ENCODE results near the gene CD9. TPM values are rescaled to one million over a fixed set of nuclear protein-coding genes. Genes with fewer than 3 reads are reported as not detected.

Gene CD9
- polyA plus RNA-seq, 1 of the 3 experiments (the other 2 are of a cell fraction), result 76.6 TPM

DNA sequence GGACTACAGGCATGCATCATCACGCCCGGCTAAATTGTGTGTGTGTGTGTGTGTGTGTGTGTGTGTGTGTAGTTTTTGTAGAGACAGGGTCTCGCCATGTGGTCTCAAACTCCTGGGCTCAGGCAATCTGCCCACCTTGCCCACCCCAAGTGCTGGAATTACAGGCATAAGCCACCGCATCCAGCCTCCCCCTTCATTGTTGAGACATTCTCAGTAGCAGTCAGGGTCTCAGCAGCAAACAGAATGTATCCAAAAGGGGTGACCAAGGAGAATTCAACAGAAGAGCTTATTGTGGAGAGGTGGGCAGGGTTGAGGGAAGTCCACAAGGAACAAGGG is 73.0 kb downstream of the CD9 start:
- Histone ChIP-seq H3K36me3 (replicated peaks in 1 of 2; ENCODE audit: control insufficient read depth in 1 of 2, insufficient read depth in 2 of 2, low read length in 1 of 2) (no peaks in the 10 kb centered on the region), H4K20me1 (ENCODE audit: insufficient read depth) (no peaks in the 10 kb centered on the region), H3K27me3 (ENCODE audit: insufficient read depth) (no peaks in the 10 kb centered on the region), H3K27ac (ENCODE audit: low read depth in 2 of 2, low read length in 1 of 2) (no peak overlapping the region), H3K4me3 (ENCODE audit: low read depth in 2 of 2, low read length in 1 of 2) (no peak overlapping the region), H3K79me2 (ENCODE audit: insufficient read depth) (no peaks in the 10 kb centered on the region), H3K9ac (no peak overlapping the region), H3K4me2 (no peak overlapping the region), H2AFZ (ENCODE audit: low read depth) (no peak overlapping the region), H3K4me1 (ENCODE audit: control insufficient read depth in 1 of 2, insufficient read depth in 2 of 2, low read depth in 1 of 2, low read length in 1 of 2) (peaks cover 3 to 27% of the 10 kb centered on the region in 2 experiments; a peak in 2 of 4 replicates), H3K9me2 (no peaks in the 10 kb centered on the region), H3K9me3 (no peaks in the 10 kb centered on the region), H3F3A (replicated peaks; ENCODE audit: insufficient read depth) (peaks cover 6% of the 10 kb centered on the region)
- WGBS (ENCODE audit: low lambda C conversion rate), result 100% methylated on average over 1 of the region's 4 CpGs
- ChIA-PET POLR2A (no interaction called here), CTCF (interaction anchor here (1.0 to 8.8 kb wide), 7 partner anchors 9 to 211 kb away, joined by 3 to 299 read pairs (median 4); partner anchors contain the start of gene CD9)
- TF ChIP-seq, protein P1, sequence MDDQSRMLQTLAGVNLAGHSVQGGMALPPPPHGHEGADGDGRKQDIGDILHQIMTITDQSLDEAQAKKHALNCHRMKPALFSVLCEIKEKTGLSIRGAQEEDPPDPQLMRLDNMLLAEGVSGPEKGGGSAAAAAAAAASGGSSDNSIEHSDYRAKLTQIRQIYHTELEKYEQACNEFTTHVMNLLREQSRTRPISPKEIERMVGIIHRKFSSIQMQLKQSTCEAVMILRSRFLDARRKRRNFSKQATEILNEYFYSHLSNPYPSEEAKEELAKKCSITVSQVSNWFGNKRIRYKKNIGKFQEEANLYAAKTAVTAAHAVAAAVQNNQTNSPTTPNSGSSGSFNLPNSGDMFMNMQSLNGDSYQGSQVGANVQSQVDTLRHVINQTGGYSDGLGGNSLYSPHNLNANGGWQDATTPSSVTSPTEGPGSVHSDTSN (IDR thresholded peaks at IDR 0.05), result no peak
- TF ChIP-seq FOSL2 (IDR thresholded peaks at IDR 0.05; ENCODE audit: borderline replicate concordance, low read depth) (no peak), POLR2AphosphoS5 (IDR thresholded peaks at IDR 0.05; ENCODE audit: low read depth, low read length) (no peak), TCF12 (IDR thresholded peaks at IDR 0.05) (no peak), GATA2 (CRISPR knock-in tag; IDR thresholded peaks at IDR 0.05) (no peak), SIN3A (IDR thresholded peaks at IDR 0.05; ENCODE audit: borderline replicate concordance, low read depth, low read length) (no peak), MXI1 (IDR thresholded peaks at IDR 0.05; ENCODE audit: low read depth, low read length) (no peak), CHD2 (IDR thresholded peaks at IDR 0.05; ENCODE audit: low read length, partially characterized antibody) (no peak), RXRA (IDR thresholded peaks at IDR 0.05; ENCODE audit: borderline replicate concordance, low read depth) (no peak), RAD21 (IDR thresholded peaks at IDR 0.05; ENCODE audit: low read length) (no peak)
- TF ChIP-seq, protein P2, sequence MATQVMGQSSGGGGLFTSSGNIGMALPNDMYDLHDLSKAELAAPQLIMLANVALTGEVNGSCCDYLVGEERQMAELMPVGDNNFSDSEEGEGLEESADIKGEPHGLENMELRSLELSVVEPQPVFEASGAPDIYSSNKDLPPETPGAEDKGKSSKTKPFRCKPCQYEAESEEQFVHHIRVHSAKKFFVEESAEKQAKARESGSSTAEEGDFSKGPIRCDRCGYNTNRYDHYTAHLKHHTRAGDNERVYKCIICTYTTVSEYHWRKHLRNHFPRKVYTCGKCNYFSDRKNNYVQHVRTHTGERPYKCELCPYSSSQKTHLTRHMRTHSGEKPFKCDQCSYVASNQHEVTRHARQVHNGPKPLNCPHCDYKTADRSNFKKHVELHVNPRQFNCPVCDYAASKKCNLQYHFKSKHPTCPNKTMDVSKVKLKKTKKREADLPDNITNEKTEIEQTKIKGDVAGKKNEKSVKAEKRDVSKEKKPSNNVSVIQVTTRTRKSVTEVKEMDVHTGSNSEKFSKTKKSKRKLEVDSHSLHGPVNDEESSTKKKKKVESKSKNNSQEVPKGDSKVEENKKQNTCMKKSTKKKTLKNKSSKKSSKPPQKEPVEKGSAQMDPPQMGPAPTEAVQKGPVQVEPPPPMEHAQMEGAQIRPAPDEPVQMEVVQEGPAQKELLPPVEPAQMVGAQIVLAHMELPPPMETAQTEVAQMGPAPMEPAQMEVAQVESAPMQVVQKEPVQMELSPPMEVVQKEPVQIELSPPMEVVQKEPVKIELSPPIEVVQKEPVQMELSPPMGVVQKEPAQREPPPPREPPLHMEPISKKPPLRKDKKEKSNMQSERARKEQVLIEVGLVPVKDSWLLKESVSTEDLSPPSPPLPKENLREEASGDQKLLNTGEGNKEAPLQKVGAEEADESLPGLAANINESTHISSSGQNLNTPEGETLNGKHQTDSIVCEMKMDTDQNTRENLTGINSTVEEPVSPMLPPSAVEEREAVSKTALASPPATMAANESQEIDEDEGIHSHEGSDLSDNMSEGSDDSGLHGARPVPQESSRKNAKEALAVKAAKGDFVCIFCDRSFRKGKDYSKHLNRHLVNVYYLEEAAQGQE (IDR thresholded peaks at IDR 0.05; ENCODE audit: low read depth, low read length), result no peak
- DNase-seq, result no peak

DNA sequence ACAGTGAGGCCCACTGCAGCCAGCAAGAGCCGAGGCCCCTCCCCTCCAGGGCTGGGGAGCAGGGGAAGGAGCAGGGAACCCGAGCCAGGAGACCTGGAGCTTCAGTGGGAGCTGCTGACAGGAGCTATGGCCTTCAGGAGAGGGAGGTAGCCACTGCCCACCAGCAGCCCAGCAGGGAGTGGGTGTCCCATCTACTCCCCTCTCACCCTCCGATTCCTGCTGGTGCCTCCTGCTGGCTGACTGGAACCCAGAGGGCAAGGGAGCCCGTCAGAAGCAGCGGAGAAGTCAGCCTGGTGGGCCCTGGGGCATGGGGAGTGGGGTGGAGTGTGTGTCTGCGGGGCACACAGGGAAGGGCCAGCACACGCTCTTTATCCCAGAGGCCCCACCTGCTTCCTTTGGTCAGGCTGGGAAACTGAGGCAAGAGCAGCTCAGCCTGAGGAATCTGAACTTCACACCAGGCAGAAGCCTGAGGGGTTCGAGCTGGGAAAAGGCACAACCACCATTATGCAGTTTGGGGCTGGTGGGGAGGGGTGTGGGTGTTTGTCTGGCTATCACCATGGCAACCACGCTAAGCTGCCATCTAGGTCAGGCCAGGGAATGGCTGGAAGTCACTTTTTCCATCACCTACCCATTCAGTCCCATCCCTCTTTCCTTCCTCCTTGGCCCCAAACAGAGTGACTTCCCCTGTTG is 73.5 kb downstream of the CD9 start:
- H4K20me1 ChIP-seq (ENCODE audit: insufficient read depth), result no peaks in the 10 kb centered on the region
- H3K36me3 ChIP-seq (replicated peaks in 1 of 2; ENCODE audit: control insufficient read depth in 1 of 2, insufficient read depth in 2 of 2, low read length in 1 of 2), result no peaks in the 10 kb centered on the region
- H3K4me2 ChIP-seq, result no peak overlapping the region
- H3K27ac ChIP-seq (ENCODE audit: low read depth in 2 of 2, low read length in 1 of 2), result no peak overlapping the region
- H3K27me3 ChIP-seq (ENCODE audit: insufficient read depth), result no peaks in the 10 kb centered on the region
- no peak overlapping the region for H2AFZ ChIP-seq (ENCODE audit: low read depth)
- no peak for TF ChIP-seq SMC3 (IDR thresholded peaks at IDR 0.05; ENCODE audit: low read depth, low read length)
- TF ChIP-seq RFX5 (IDR thresholded peaks at IDR 0.05; ENCODE audit: low read length), result no peak
- no peak for TF ChIP-seq GATA2 (CRISPR knock-in tag; IDR thresholded peaks at IDR 0.05)
- TF ChIP-seq TAF1 (IDR thresholded peaks at IDR 0.05; ENCODE audit: borderline replicate concordance, low read depth, low read length), result no peak
- no peak for TF ChIP-seq FOXJ3 (CRISPR knock-in tag; IDR thresholded peaks at IDR 0.05)
- 88% methylated on average over 9 of the region's 9 CpGs for WGBS (ENCODE audit: low lambda C conversion rate)
- CTCF ChIA-PET, result interaction anchor here (0.7 to 8.8 kb wide), 7 partner anchors 10 to 211 kb away, joined by 3 to 299 read pairs (median 4); partner anchors contain the start of gene CD9
- DNase-seq, result peak; percentile 55
- H3K9me3 ChIP-seq, result no peaks in the 10 kb centered on the region
- POLR2A ChIA-PET, result no interaction called here
- H3F3A ChIP-seq (replicated peaks; ENCODE audit: insufficient read depth), result peaks cover 6% of the 10 kb centered on the region
- peaks cover 6 to 24% of the 10 kb centered on the region in 2 experiments; a peak in 2 of 4 replicates for H3K4me1 ChIP-seq (ENCODE audit: control insufficient read depth in 1 of 2, insufficient read depth in 2 of 2, low read depth in 1 of 2, low read length in 1 of 2)
- H3K9ac ChIP-seq, result no peak overlapping the region
- no peaks in the 10 kb centered on the region for H3K9me2 ChIP-seq
- H3K79me2 ChIP-seq (ENCODE audit: insufficient read depth), result no peaks in the 10 kb centered on the region
- no peak overlapping the region for H3K4me3 ChIP-seq (ENCODE audit: low read depth in 2 of 2, low read length in 1 of 2)
